GM19193 (cell line): ENCODE measurements around the gene OCA2.

Experiments
- POLR2A ChIP-seq: IDR thresholded peaks from 4 replicates; pipeline ENCODE4 v1.6.1; 2011; ENCODE audit not compliant: insufficient read depth, insufficient read length; ENCODE audit errors: extremely low read depth

Gene OCA2

DNA sequence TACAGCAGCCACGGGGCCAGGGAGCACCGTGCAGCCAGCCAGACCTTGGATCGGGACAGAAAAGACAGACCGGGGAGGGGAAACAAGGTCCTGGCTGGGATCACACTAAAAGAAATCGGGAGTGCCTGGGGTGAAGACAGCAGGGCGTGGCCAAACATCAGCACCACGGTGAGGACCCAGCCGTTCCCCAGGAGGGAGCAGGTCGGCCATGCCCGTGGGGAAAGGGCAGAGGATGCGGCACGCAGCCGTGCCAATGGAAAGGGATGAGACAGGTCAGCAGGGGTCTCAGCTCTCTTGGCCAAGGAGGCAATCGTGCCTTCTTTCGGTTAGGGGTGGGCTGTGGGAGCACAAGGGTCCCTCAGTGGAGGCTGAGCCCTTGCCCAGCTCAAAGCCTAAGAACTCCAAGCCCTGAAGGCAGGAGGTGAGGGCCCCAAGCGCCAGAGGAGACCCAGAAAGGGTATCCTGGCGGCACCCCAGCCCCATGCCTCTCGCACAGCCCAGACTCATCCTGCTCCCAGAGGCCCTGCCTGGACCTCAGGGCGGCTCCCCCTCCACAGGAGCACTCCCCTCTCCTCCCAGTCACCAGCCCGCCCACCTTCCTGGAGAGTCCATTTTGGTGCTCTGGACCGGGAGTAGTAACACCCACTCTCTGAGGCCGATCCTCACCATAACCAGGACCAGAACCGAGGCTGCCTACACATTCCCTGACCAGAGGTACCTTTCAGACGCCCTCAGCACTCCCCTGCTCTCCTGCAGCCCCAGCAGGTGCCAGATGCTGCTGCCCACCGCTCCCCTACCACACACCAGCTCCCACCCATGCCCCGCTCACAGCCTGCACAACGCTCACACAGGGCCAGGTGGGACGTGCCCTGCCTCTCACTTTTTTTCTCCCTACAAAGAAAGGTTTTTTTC lies 23.2 kb upstream of the OCA2 start:
- no peak for TF ChIP-seq POLR2A

DNA sequence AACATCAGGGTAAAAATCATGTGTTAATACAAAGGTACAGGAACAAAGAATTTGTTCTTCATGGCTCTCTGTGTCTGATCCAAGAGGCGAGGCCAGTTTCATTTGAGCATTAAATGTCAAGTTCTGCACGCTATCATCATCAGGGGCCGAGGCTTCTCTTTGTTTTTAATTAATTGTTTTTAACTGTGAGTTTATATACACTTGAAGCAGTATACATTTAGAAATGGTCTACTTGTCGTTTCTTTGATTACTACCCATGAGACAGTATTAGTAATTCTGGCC lies 21.2 kb upstream of the OCA2 start:
- TF ChIP-seq POLR2A, result no peak

DNA sequence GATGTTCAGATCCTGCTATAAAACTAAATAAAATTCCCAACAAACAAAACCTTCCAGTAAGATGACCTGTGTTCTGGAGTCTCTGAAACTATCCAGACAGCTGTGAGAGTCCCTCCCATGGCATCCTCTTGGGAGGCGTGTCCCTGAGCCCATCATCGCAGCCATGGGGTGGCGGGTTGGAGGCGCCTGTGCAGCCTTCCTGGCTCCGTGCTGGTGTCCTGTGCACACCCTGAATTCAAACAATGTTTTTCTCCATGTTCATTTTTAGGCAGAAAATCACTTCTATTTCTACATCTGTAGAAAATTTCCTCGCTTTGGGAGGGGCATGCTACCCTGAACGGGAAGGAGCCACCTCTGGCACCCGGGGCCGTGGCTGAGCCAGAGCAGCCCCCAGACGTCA lies 19.4 kb upstream of the OCA2 start:
- no peak for TF ChIP-seq POLR2A

DNA sequence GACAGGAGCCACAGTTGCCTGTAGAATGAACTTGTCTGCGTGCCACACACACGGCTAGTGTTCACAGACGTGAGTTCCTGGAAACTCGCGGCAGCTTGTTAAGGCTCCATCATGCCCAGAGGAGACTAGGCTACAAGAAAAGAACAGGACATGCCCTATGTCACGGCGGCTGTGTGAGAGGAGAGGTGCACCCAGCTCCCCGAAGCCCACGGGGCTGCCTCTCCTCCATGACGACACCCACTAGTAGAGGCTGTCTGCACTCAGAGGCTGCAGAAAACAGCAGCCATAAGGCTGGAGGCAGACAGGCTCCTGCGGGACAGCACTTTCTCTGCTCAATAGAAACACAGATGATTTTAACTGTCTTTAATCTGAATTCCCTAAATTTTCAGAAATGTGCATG lies 19.0 kb upstream of the OCA2 start:
- no peak for TF ChIP-seq POLR2A

DNA sequence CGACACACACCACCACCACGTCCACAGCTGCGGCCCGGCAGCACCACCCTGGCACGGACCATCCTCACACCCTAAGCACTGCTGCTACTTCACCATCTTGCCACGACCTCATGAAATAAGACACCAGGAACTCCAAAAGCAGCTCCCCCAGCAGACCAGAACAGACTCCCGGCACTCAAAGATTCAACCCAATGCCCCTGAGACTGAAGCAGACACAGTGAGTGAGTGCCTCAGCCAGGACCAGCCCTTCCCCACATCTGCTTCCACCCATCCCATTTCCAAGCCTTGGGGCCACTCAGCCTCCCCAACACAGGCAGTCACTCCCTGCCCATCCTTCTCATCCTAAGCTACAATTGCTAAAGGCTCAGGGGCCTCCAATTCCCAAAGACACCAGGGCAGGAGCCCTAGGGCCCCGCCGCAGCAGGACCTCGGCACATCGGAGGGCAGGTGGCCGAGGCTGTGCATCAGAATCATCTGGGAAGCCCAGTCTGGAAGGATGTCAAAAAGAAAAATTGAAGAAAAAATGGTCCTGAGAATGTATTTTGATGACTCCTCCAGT lies 18.4 kb upstream of the OCA2 start:
- TF ChIP-seq POLR2A, result no peak

DNA sequence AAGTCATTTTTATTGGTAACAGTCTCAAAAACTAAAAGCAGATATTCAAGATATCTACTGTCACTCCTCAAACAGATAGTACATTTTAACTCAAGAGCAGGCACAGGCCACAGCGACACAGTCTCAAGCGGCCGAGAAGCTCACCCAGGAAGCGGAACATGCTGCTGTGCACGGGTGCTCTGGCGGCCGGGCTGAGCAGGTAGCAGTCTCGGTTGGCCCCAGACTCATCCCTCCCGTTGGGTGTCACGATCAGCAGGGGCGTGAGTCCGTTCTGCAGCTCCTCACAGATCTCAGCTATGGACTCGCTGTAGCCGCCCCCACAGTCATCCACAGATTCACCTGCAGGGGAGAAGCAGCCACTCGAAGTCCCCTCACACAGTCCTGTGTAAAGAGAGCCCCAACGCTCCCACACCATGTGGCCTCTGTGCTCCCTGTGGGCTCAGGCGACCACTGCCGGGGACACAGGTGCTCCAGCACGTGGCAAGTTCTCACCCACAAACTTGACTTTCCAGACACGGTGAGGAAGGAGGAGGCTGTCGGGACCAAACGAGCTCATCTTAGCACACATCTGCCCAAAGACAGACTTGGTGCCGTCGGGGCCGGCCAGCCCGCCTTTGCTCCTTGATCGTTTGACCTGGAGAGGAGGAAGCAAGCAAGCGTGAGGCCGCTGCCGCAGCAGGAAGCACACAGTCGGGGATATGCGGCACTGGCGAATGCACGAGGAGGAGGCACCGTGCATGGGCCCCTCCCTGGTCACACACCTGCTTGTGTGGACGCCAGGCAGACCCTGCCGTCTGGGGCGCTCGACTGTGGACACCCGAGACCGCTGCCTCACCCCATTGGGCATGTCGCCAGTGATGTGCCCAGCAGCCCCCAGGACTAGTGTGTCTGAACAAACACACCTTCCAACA lies 17.7 kb upstream of the OCA2 start:
- TF ChIP-seq POLR2A, result no peak

DNA sequence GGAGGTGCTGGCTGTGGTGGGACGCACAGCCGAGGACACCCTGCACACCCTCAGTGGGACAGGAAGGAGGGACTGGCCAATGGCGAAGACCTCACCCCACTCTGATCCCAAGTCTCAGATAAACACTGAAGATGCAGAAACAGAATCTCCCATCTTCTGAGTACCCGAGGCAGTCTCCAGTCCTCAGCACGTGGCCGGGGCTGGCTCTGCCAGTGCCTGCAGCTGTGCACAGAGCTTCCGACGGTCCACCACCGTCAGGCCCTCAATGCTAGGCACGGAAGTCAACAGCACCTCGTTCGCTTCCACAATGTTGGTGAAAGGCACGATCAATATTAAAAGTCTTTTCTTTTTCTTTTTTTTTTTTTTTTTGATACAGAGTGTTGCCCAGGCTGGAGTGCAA lies 16.8 kb upstream of the OCA2 start:
- no peak for TF ChIP-seq POLR2A

DNA sequence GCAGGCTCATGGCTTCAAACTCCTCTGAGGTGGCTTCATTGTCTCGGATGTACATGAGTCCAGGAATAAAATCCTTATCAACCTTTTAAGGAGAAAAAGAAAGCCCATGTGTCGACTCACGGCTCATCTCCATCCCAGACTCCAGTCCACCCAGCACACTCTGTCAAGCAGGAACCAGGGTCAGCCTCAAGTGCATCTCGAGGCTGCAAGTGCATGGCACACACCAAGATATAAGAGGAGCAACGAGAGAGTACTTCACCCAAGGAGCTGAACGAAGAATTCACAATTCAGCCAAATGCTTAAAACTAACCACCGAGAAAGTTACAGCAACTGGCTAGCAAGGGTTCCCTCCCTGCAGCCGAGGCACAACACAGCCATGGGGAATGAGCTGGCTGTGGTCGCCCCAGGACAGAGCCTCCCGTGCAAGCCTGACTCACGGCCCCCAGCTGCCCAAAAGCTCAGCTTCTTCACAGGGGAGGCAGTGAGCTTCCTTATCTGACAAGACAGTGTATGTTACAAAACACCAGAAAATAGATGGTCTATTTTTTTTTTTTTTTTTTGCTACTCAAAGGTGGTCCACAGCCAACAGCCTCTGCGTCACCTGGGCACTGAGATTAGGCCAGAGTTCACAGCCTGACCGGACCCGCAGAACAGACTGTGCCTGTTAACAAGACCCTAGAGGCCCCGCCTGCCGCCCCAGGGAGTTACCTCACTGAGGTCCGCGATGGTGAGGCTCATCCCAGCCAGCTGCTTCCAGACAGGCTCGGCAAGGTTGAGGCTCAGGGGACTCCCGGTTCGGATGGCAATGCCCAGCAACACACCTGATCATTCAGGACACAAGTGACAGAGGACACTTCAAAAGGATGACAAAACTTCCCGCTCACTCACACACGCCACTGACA lies 15.9 kb upstream of the OCA2 start:
- no peak for TF ChIP-seq POLR2A

DNA sequence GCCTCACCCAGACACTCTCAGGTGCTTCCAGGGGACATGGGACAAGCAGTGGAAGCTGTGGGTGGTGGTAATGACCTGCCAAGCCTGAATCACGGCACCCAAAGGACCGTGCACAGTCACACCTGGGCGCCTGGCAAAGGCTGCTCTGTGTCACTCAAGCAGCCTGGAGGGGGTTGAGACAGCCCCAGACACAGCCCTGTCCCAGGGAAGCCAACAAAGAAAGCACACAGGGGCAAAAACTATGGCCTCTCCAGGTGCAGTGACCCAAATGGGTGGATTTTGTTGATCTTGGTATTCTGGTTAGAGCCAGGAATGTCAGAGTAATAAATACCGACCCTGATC lies 15.0 kb upstream of the OCA2 start:
- TF ChIP-seq POLR2A, result no peak

DNA sequence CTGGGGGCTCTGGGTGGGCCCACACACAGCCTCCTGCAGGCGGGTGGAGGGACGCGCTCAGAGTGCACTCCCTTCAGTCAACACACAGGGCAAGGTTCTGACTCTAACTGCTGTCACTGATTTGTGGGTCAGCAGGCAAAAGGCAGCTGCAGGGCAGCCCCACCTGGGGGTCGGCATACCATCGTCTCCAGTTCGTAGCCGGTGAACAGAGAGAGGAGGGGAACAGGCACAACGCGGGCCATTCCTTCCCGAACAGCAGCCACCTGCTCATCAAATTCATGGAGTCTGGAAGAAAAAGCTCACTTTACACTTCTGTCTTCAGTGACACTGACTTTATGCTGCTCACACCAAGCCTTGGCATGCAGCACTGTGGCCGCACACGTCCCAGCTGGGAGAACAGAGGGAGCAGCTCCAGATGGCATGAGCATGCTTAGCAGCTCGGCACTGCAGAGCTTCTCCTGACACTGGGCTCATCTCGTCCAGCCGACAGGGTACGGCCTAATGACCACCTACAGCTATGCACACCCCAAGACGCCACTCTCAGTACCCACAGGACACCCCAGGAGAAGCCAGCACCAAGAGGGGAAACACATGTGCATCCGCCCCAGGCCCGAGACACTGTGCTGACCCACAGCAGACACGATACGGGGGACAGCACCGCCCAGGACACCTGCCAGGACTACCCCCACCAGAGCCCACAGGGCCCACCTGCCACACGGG lies 14.4 kb upstream of the OCA2 start:
- no peak for TF ChIP-seq POLR2A

DNA sequence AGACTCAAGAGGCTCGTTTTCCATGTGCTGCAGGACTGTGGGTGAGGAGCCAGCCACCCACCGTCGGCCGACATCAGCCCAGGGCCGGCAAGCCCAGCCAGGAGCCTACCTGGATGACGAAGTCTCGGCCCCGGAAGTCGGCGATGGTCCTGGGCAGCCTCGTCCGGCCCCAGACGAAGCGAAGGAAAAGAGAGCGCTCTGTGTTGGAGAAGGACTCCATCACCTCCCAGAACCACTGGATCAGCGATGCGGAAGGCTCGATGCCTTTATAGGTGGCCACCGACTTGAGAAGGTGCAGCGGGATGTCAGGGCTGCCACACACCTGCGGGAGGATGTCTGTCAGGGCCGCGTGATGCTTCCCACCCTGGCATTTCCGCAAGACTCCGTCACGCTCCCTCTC lies 13.8 kb upstream of the OCA2 start:
- no peak for TF ChIP-seq POLR2A

DNA sequence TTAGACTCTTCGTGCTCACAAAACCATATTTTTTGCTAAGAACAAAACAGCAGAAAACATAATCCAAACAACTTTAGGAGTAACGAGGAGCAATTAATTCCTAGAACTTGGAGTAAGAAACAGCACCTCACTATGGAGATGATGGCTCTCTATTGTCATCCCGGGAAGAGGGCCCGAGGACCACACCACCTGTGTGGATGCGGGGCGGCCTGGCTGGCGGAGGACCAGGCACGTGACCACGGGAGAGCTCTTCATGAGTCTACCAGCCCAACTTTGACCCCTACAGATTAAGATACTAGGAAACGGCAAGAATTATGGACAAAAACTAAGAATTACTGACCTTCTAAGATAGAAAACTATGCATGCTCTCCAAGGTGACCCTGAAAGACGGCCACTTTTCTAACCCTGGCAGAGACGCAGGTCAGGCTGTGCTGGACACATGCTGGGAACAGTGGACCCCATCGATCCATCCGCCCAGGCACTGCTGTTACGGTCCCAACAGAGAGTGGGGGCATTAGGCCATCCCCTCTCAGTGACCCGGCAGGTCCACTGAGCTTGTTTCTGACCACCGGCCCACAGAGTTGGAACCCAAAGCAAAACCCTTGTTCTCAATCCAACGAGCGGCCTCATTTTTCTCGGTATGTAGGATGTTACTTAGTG lies 13.1 kb upstream of the OCA2 start:
- TF ChIP-seq POLR2A, result no peak

DNA sequence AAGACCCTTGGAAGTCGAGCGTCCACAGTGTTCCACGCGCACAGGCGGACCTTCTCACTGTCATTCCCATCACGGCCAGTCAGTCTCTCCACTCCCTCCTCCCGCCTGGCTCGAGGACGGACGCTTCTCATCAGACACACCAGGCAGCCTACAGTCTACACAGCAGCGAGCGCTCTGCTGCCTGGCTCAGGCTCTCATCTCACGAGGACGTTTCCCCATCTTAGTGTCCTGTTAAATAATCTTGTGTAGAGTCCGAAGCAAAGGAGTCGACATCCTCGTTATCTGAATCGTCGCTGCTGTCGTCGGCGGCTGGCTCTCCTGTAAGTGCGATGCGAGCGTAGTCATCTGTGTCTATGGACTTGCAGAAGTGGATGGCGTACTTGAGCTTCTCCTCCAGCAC lies 12.4 kb upstream of the OCA2 start:
- no peak for TF ChIP-seq POLR2A

DNA sequence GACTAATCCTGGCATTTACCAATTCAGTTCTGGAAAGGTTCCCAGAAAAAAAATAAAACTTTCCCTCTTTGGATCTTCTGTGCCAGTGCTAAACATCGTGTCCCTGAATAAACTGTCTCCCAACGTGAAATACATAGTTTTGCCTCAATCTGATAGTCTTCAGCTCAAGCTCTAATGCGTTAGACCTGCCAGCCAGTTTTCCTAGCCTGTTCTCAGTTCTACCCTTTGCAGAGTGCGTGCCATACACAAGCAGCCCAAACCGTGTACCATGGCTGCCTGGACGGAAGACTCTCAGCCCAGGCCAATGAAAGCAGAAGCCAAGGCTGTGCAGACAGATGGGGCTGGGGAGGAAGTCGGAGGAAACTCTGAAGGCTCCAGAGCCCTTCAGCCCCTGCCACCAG lies 11.4 kb upstream of the OCA2 start:
- no peak for TF ChIP-seq POLR2A
